AG08395 (cell line): ENCODE measurements around the gene MTFP1.
"Not testable (repeated sequence)": the region's sequence is repeated elsewhere in the genome, so short reads cannot be mapped to it uniquely, and the experiment has no call there.

Experiments used
- DNase-seq: peaks from one replicate; pipeline ENCODE4 v3.0.0; 2012; ENCODE audit warnings: mixed read lengths, low spot score

MTFP1 gene

GRCh38 chr22:30402028-30402765, 23.4 kb upstream of the MTFP1 start:
- DNase-seq: no peak

- not testable (repeated sequence) for DNase-seq
Measured at GRCh38 chr22:30402766-30403104, 22.8 kb upstream of the MTFP1 start.

DNA sequence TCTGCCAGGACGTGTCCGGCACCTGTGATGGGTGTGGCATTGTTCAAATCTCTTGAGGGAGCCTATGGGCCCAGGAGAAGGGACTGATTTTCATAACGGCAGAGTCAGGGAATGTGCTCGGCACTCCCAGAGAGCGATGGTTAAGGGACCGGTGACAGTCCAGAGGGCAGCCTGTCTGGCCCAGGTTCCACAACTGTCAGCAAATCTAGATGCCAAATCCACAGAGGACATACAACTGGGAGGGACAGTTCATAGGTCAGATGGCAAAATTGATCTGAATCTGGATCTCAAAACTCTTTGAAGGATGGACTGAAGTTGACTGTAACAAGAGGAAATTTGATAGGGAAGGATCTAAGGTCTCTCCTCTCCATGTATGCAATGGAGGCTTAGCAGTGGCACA, 21.3 kb upstream of the MTFP1 start:
- DNase-seq: no peak

DNA sequence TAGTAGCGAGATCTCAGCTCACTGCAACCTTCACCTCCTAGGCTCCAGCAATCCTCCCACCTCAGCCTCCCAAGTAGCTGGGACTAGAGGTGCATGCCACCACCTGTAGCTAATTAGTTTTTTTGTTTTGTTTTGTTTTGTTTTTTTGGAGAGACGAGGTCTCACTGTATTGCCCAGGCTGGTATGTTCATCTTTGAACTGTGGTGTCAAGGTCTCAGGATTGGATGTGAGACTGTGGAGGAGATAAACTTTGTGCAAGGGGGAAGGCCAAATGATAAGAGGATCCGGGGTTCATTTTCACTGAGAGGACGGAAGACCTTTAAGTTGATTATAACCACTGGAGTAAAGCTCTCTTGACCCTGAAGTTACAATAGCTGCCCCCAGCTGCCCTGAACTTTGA, 19.8 kb upstream of the MTFP1 start:
- no peak for DNase-seq

GRCh38 chr22:30406400-30406799, 19.2 kb upstream of the MTFP1 start:
- DNase-seq: no peak

DNA sequence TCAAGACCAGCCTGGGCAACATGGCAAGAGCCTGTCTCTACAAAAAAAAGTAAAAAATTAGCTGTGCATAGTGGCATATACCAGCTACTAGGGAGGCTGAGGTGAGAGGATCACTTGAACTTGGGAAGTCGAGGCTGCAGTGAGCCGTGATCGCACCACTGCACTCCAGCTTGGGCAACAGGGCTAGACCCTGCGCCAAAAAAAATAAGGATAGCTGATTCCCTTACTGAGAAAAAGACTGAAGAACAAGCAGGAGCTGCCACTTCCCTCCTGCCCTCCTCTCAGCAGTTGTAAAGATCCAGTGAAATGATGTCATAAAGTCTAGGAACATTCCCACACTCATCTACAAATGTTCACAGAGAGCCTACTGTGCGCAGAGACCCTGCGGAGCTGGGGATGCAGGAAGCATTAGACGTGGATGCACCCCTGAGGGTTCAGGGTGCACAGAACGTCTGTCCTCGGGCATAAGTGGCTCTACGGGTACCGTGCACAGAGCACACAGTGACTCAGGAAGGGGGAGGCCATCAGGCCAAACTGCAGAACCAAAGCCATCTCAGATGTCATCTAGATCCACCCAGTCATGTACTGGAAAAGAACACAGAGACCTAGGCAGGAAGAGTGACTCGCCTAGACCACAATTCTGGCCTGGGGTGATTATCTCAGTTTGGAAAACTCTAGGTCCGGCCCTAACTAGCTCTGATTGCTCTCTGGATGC, 17.0 kb upstream of the MTFP1 start:
- peak; percentile 71 for DNase-seq

DNA sequence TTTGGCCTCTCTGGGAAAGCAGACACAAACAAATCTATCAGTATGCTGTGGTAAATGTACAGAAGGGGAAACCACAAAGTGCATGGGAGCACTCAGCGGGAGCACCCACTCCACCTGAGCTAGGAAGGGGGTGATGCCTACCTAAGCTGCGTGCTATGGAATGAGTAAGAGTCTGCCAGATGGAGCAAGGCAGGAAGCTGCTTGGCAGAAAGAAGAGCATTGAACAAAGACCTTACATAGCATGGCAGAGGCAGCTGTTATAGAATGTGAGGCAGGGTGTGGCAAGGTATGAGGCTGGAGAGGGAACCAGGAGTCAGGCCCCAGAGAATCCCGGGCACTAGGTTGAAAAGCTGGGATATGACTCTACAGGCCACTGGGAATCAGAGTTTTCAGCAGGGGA, 13.8 kb upstream of the MTFP1 start:
- no peak for DNase-seq

- DNase-seq: no peak
Measured at GRCh38 chr22:30413001-30413400, 12.6 kb upstream of the MTFP1 start.

DNA sequence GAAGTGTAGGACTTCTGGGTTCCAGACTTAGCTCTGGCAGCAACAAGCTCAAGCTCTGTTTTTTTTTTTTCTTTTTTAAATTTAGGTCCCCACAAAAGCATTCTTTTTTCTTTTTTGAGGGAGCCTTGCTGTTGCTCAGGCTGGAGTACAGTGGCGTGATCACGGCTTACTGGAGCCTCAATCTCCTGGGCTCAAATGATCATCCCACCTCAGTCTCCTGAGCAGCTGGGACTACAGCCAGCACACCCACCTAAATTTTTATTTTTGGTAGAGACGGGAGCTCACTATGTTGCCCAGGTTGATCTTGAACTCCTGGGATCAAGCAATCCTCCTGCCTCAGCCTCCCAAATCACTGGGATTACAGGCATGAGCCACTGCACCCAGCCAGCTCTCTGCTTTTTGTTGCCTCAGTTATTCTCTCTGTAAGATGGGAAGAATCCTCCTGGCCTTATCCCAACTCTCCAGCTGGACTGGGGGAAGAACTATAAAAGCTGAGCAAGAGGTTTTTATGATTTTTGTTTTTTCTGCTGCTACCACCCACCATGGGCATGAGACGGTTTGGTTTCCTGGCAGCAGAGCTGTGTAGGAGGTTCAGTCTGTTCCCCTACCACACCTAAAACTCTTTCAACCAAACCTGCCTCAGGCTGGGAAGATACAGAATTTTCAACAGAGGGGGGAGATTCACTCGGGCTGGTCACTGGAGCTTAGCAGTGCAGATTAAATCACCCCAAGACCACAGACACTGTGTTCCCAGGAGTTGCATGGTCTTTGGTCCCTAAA, 11.6 kb upstream of the MTFP1 start:
- no peak for DNase-seq

- DNase-seq: no peak
Measured at GRCh38 chr22:30414525-30415047, 11.0 kb upstream of the MTFP1 start.

DNA sequence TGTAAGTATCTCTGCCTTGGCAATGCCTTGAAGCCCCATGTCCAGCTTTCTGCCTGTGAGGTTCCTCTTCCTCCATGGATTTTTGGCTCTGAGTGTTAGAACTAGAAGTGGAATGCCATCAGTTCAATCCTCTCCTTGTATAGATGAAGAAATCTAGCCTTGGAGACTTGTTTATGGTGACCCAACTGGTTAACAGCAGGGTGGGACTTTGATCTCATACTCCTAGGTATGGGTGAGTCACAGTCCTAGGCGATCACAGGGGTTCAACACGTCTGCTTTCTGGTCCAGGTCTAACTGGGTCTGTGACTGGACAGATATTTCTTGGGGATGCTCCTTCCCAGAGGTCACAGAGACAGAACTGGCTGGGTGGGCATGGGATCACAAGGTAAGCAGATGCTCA, 9.2 kb upstream of the MTFP1 start:
- DNase-seq: no peak

DNA sequence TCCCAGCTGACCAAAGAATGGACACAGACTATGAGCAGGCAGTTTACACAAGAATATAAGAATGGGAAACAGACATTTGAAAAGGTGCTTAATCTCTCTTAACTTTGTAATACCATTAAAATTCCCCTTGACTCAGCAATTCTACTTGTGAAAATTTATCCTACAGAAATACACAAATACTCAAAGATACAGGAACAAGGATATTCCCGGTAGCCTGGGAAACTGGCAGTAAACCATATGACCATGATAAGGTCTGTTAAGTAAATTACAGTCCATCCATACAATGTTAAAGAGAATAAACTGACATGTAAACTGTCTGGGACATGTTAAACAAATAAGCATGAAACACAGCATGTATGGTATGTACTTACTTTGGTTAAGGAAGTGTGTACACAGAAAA, 8.7 kb upstream of the MTFP1 start:
- no peak for DNase-seq

GRCh38 chr22:30420347-30421125, 5.0 kb upstream of the MTFP1 start:
- DNase-seq: peak; percentile 70

DNA sequence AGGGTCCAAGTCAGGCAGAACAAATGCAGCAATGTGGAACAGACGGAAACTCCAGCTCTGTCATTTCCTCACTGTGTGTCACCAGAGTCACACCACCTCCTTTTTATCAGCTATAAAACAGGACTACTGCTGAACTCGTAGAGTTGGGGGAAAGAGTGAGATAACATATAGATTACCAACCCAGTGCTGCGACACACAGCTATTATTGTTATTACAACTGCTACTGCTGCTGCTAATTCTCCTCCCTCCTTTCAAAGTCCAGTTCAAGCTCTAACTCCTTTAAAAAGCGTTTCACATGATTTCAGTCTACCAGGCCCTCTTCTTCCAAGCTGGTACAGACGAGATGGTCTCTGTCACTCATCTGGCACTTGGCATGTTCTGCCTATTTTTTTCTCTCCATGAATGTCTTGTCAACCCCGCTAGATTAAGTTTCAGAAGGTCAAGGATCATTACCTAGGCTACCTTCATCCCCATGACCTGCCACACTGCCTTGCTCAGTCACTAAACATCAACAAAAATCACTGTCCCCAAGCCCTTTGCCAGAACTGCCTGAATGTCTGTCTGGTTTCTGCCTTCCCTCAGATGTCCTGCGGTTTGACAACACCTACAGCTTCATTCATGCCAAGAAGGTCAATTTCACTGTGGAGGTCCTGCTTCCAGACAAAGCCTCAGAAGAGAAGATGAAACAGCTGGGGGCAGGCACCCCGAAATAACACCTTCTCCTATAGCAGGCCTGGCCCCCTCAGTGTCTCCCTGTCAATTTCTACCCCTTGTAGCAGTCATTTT, 3.7 kb upstream of the MTFP1 start:
- DNase-seq: no peak

DNA sequence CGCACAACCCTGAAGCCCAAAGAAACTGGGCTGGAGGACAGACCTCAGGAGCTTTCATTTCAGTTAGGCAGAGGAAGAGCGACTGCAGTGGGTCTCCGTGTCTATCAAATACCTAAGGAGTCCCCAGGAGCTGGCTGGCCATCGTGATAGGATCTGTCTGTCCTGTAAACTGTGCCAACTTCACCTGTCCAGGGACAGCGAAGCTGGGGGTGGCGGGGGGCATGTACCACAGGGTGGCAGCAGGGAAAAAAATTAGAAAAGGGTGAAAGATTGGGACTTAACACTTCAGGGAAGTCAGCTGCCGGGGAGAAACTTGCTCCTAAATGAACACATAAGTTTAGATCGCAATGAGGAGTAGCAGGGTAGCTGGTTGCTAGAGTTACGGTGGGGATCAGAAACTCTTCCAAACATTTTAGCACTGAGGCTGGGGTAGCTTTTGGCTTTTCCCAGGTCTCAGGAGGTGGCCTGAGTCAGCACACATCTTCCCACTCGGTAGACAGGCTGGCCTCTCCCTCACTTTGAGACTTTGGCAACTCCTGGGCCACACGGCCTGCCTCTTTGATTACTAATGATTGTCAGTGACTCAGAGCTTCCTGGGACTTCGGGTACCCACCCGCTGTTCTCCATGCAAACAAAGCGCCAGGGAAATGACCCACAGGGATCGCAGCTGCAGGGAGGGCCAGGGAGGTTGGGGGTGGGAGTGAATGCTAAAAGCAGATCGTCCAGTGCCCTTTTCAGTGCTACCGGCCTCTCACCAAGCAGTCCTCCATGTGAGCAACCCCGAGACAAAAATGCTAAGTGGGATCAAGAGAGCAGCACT, 2.9 kb upstream of the MTFP1 start:
- peak; percentile 88 for DNase-seq

DNA sequence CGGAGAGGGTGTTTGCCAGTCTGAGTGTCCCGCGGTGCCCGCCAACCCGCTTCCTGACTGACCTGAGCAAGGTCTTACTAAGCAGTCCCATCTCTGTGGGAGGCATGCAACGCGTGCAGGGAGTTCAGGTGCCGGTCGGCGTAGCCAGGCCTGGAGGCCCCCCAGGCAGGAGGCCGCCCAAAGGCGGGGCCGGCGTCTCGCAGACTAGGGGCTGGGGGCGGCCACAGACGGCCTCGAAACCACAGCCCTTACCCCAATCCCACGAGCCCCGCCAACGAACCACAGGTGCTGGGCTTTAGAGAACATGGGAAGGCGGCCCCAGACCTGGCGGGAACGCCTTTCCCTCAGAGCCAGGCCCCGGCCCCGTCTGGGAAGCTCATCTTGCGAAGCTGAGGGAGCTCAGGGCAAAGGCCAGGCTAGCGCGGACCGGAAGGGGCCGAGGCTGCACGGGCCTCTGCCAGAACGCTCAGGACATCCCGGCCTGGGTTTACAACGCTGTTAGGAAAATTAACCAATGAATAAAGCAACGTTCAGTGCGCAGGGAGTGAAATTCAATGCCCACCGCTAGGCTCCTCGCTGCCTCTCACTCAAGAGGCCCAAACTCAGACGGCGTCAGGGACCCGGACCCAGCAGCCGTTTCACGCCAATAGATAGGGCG, 2.1 kb upstream of the MTFP1 start:
- no peak for DNase-seq

DNA sequence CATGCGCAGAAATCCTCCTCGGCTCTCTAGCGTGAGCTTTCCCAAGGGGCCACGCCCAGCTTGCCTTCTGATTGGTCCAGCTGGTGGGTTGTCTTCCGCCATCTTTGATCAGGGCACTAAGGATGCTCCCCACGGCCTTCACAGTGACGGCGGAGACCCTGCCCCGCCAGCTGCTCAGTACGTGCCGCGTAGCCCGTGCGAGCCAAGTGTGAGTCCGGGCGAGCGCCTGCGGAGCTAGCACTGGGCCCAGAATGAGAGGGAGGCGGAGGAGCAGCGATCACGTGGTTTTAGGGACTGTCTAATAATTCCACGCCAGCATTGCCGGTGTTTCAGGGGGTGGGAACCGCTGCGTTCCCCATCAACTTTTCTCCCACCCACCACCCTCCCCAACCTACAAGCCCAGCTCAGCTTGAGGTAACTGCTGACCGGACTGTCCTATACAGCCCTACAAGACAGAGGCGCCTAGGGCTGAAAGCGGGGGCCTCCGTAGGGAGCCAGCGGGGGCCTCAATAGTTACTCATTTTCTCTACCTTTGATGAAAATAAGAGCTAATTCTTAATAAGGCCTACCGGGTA, 1.5 kb upstream of the MTFP1 start:
- peak; percentile 99 for DNase-seq

GRCh38 chr22:30424534-30425326, 838 bp upstream of the MTFP1 start:
- DNase-seq: no peak

GRCh38 chr22:30425327-30425615, 297 bp upstream of the MTFP1 start:
- no peak for DNase-seq
